HepG2 (cell line): ENCODE results near the gene CAPZB. TPM values are rescaled to one million over a fixed set of nuclear protein-coding genes. Genes with fewer than 3 reads are reported as not detected.

Source experiments
- ATAC-seq: fragments of 200-7000 bp; cut with Tn5 transposase; 3 replicates; pipeline ENCODE4 v1.9.1; 2020; ENCODE audit warnings: mild to moderate bottlenecking, moderate library complexity
- BruUV-seq: library from RNA; stranded (reverse); fragments of 400-500 nt; replicated peaks from 2 replicates; lab custom pipeline; 2021; lab: Mats Ljungman, UMichigan
- CTCF ChIA-PET: fragments of 300-600 bp; formaldehyde crosslinking; extraction: SDS; loops from one replicate; lab custom pipeline; 2021; ENCODE audit warnings: low total read pairs, inconsistent platforms, low intra/inter-chr PET ratio; lab: Yijun Ruan, JAX
- POLR2A ChIA-PET: fragments of 350-600 bp; sonication (Branson Sonifier 250); formaldehyde crosslinking; loops from one replicate; lab custom pipeline; 2020; ENCODE audit warnings: antibody characterized with exemption, inconsistent platforms; lab: Yijun Ruan, JAX
- DNase-seq: peaks from one replicate; pipeline ENCODE4 v3.0.0-alpha.2; 2015; ENCODE audit warnings: low spot score
- FAIRE-seq: peaks from 3 replicates; lab custom pipeline; 2011; peaks lifted over from hg19 to GRCh38; lab: Jason Lieb, UNC
- H2AFZ ChIP-seq: one replicate; pipeline ENCODE4 v1.6.1; 2011; ENCODE audit warnings: low read length, inconsistent platforms
- H3K27ac ChIP-seq: fragments of 300-600 bp; 3 replicates; pipeline ENCODE4 v1.8.0; 2011; ENCODE audit warnings: mixed run types, mild to moderate bottlenecking, mixed read lengths, low read length, inconsistent platforms; ENCODE audit not compliant: insufficient read depth; ENCODE audit errors: extremely low read length
- H3K27me3 ChIP-seq, 2 experiments: fragments of 200-600 bp in 1 of 2; 2 replicates in 1 of 2; 3 replicates in 1 of 2; pipeline versions ENCODE4 v1.6.0 to v1.8.0; 2011; ENCODE audit warnings: low read length in 2 of 2, mild to moderate bottlenecking in 2 of 2, moderate library complexity in 2 of 2, inconsistent platforms in 1 of 2; ENCODE audit not compliant: insufficient read depth in 2 of 2, control insufficient read depth in 1 of 2
- H3K36me3 ChIP-seq, 2 experiments: fragments of 200-600 bp in 1 of 2; replicated peaks in 1 of 2; 2 replicates in 1 of 2; 3 replicates in 1 of 2; pipeline versions ENCODE4 v1.5.1 to v1.8.0; 2011; ENCODE audit warnings: low read length in 2 of 2, inconsistent platforms in 1 of 2; ENCODE audit not compliant: insufficient read depth in 2 of 2, control insufficient read depth in 1 of 2
- H3K4me1 ChIP-seq: 2 replicates; pipeline ENCODE4 v1.5.1; 2012; ENCODE audit warnings: low read length, inconsistent platforms; ENCODE audit not compliant: insufficient read depth
- H3K4me2 ChIP-seq: 2 replicates; pipeline ENCODE4 v1.6.0; 2011; ENCODE audit warnings: low read depth, low read length, inconsistent platforms
- H3K4me3 ChIP-seq, 3 experiments: fragments of 200-600 bp in 1 of 3; sonication (generic), shearing (Covaris generic) in 1 of 3; replicated peaks in 1 of 3; 2 replicates each; pipeline ENCODE4 v1.5.1; 2011 to 2016; ENCODE audit warnings: low read length in 3 of 3, inconsistent platforms in 2 of 3, low read depth in 2 of 3, mild to moderate bottlenecking in 2 of 3, control low read depth in 1 of 3, mixed read lengths in 1 of 3; ENCODE audit not compliant: insufficient read depth in 1 of 3
- H3K79me2 ChIP-seq: one replicate; pipeline ENCODE4 v1.6.1; 2011; ENCODE audit warnings: low read length, inconsistent platforms; ENCODE audit not compliant: insufficient read depth
- H3K9ac ChIP-seq: 2 replicates; pipeline ENCODE4 v1.6.0; 2011; ENCODE audit warnings: mild to moderate bottlenecking, low read depth, low read length, inconsistent platforms; ENCODE audit not compliant: insufficient read depth
- H3K9me3 ChIP-seq: 2 replicates; pipeline ENCODE4 v1.5.1; 2012; ENCODE audit warnings: mild to moderate bottlenecking, low read length
- H4K20me1 ChIP-seq: 2 replicates; pipeline ENCODE4 v1.6.0; 2011; ENCODE audit warnings: inconsistent platforms, mild to moderate bottlenecking, low read length, moderate library complexity; ENCODE audit not compliant: insufficient read depth
- IRX3 ChIP-seq: sonication (generic); formaldehyde crosslinking; IDR thresholded peaks from 2 replicates; pipeline ENCODE4 v1.8.1; 2023; ENCODE audit warnings: mild to moderate bottlenecking, low read depth, missing genetic modification reagents, borderline replicate concordance
- MIXL1 ChIP-seq: IDR thresholded peaks from 2 replicates; pipeline ENCODE4 v1.6.1; 2016
- RBFOX2 ChIP-seq: fragments of 200-400 bp; formaldehyde crosslinking; IDR thresholded peaks from 2 replicates; pipeline ENCODE4 v1.6.1; 2017; ENCODE audit warnings: low read depth, mild to moderate bottlenecking, low read length
- ZFP62 ChIP-seq: sonication (generic); formaldehyde crosslinking; IDR thresholded peaks from 2 replicates; pipeline ENCODE4 v1.4.0; 2020; ENCODE audit warnings: missing genetic modification reagents
- ZNF563 ChIP-seq: sonication (generic); formaldehyde crosslinking; IDR thresholded peaks from 2 replicates; pipeline ENCODE4 v1.8.0; 2022; ENCODE audit warnings: mild to moderate bottlenecking, moderate library complexity, missing genetic modification reagents
- ZNF75D ChIP-seq: sonication (generic); formaldehyde crosslinking; IDR thresholded peaks from 2 replicates; pipeline ENCODE4 v1.8.1; 2023; ENCODE audit warnings: missing genetic modification reagents, mild to moderate bottlenecking, borderline replicate concordance
- ZSCAN22 ChIP-seq: sonication (generic); formaldehyde crosslinking; IDR thresholded peaks from 2 replicates; pipeline ENCODE4 v1.4.0; 2020; ENCODE audit warnings: mild to moderate bottlenecking, missing genetic modification reagents
- WGBS: methylation state at CpG from one replicate; pipeline ENCODE4 v1.1.6; 2017; ENCODE audit warnings: low lambda C conversion rate; 5-methylcytosine and 5-hydroxymethylcytosine counted together
- in situ Hi-C: cut with HindIII; loops from 2 replicates; pipeline ENCODE4 v1.10.0; 2017; ENCODE audit warnings: low pct_unique_long_range_greater_than_20kb; ENCODE audit not compliant: extremely low pct_ligation_motif_present
- intact Hi-C: fragments of 100-400 bp; cut with micrococcal nuclease; formaldehyde crosslinking; loops from one replicate; pipeline ENCODE4 v1.10.0; 2022; ENCODE audit not compliant: unreplicated experiment
- polyA plus RNA-seq, 8 experiments: library from polyadenylated mRNA; depleted of rRNA in 3 of 8; stranded (reverse) in 7 of 8; unstranded in 1 of 8; fragments of >200 nt; fragmentation: Illumina TruSeq in 4 of 8; extraction: Trizol in 4 of 8; gene quantifications; 2 replicates each; pipeline versions ENCODE4 v1.2.1 to v1.2.3, GENCODE V29; 2011 to 2016; ENCODE audit warnings: low read depth in 4 of 8, missing spikeins in 1 of 8, mixed read lengths in 1 of 8; ENCODE audit not compliant: insufficient read depth in 1 of 8
- total RNA-seq, 5 experiments: library from RNA; depleted of rRNA; stranded (reverse); fragments of >200 nt; fragmentation: Illumina TruSeq; extraction: Trizol; gene quantifications; 2 replicates each; pipeline ENCODE4 v1.2.3, GENCODE V29; 2016; ENCODE audit warnings: low read depth in 1 of 5
- TF ChIP-seq, protein P1 (sequence below): sonication (generic); formaldehyde crosslinking; IDR thresholded peaks from 2 replicates; pipeline ENCODE4 v1.4.0; 2020; ENCODE audit warnings: missing genetic modification reagents, borderline replicate concordance
- TF ChIP-seq, protein P2 (sequence below), 2 experiments: IDR thresholded peaks; 2 replicates each; pipeline ENCODE4 v1.6.1; 2011 to 2012; ENCODE audit warnings: low read length in 2 of 2, borderline replicate concordance in 1 of 2, low read depth in 1 of 2, mild to moderate bottlenecking in 1 of 2, moderate library complexity in 1 of 2

The CAPZB gene
- total and polyA plus RNA-seq, 2 of the 13 experiments (the other 11 are each of a cell fraction or from before 2014, with no cell fraction given): 58.9 to 76.9 TPM

DNA sequence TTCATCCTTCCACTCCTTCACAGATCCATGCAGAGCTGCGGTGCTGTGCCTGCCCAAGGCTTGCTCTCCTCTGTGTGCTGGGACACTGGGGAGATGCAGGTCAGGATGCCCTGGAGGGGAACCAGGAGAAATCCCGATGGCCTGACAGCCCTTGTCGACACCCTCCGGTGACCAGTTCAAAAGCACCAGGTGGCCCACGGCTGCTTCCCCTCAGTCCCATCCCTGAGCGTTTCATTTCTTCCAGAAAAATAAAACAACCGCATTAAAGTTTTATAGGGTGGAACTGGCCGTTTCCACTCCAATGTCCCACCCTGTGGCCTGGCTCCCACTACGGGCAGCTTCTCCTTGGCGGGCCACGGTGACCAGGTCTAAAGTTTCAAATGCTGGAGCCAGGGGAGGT, 124.9 kb downstream of the CAPZB start:
- peaks cover 25 to 45% of the 10 kb centered on the region in 2 experiments for H3K36me3 ChIP-seq
- H3K4me1 ChIP-seq: peaks cover 15% of the 10 kb centered on the region; the same call in 1 of the 2 replicates
- WGBS: 95% methylated on average over 11 of the region's 11 CpGs
- ChIA-PET POLR2A (no interaction called here), CTCF (no interaction called here)
- BruUV-seq: no TSS peak
- no peaks in the 10 kb centered on the region for H3K9me3 ChIP-seq
- H3K9ac ChIP-seq: no peak overlapping the region
- no peaks in the 10 kb centered on the region for H3K27me3 ChIP-seq
- no peaks in the 10 kb centered on the region for H4K20me1 ChIP-seq
- in situ Hi-C loops: no loop called here
- DNase-seq (no peak), FAIRE-seq (no peak), ATAC-seq (no peak)
- H3K79me2 ChIP-seq: no peaks in the 10 kb centered on the region
- intact Hi-C loops: no loop called here
- H3K4me3 ChIP-seq: no peak overlapping the region
- TF ChIP-seq RBFOX2 (no peak), ZNF75D (no peak), IRX3 (CRISPR knock-in tag) (no peak), ZNF563 (CRISPR knock-in tag) (no peak), ZSCAN22 (CRISPR knock-in tag) (no peak), ZFP62 (CRISPR knock-in tag) (no peak), MIXL1 (CRISPR knock-in tag) (no peak)
- TF ChIP-seq, protein P1, sequence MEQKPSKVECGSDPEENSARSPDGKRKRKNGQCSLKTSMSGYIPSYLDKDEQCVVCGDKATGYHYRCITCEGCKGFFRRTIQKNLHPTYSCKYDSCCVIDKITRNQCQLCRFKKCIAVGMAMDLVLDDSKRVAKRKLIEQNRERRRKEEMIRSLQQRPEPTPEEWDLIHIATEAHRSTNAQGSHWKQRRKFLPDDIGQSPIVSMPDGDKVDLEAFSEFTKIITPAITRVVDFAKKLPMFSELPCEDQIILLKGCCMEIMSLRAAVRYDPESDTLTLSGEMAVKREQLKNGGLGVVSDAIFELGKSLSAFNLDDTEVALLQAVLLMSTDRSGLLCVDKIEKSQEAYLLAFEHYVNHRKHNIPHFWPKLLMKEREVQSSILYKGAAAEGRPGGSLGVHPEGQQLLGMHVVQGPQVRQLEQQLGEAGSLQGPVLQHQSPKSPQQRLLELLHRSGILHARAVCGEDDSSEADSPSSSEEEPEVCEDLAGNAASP (CRISPR knock-in tag): no peak
- TF ChIP-seq, protein P2, sequence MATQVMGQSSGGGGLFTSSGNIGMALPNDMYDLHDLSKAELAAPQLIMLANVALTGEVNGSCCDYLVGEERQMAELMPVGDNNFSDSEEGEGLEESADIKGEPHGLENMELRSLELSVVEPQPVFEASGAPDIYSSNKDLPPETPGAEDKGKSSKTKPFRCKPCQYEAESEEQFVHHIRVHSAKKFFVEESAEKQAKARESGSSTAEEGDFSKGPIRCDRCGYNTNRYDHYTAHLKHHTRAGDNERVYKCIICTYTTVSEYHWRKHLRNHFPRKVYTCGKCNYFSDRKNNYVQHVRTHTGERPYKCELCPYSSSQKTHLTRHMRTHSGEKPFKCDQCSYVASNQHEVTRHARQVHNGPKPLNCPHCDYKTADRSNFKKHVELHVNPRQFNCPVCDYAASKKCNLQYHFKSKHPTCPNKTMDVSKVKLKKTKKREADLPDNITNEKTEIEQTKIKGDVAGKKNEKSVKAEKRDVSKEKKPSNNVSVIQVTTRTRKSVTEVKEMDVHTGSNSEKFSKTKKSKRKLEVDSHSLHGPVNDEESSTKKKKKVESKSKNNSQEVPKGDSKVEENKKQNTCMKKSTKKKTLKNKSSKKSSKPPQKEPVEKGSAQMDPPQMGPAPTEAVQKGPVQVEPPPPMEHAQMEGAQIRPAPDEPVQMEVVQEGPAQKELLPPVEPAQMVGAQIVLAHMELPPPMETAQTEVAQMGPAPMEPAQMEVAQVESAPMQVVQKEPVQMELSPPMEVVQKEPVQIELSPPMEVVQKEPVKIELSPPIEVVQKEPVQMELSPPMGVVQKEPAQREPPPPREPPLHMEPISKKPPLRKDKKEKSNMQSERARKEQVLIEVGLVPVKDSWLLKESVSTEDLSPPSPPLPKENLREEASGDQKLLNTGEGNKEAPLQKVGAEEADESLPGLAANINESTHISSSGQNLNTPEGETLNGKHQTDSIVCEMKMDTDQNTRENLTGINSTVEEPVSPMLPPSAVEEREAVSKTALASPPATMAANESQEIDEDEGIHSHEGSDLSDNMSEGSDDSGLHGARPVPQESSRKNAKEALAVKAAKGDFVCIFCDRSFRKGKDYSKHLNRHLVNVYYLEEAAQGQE (IDR thresholded peaks at IDR 0.05; ENCODE audit: borderline replicate concordance in 1 of 2, low read depth in 1 of 2, low read length in 2 of 2): no peak
- H3K4me2 ChIP-seq: no peak overlapping the region
- H3K27ac ChIP-seq: no peak overlapping the region
- H2AFZ ChIP-seq: no peak overlapping the region
